HL-60 (cell line): Measurements from ENCODE around the gene PIK3CG.
A peak's percentile ranks its signal among the peaks of the same experiment; 100 is the strongest.

Source experiments
- DNase-seq, 2 experiments: peaks; one replicate each; pipeline ENCODE4 v3.0.0-alpha.2; 2010 to 2020; ENCODE audit warnings: low read depth in 1 of 2, low spot score in 1 of 2
- H3K27ac ChIP-seq: fragments of 250-450 bp; sonication (Bioruptor Pico); replicated peaks from 2 replicates; pipeline ENCODE4 v1.5.1; 2020; ENCODE audit warnings: mild to moderate bottlenecking, moderate library complexity
- H3K27me3 ChIP-seq: fragments of 250-450 bp; sonication (Bioruptor Pico); 2 replicates; pipeline ENCODE4 v1.5.1; 2021; ENCODE audit warnings: mild to moderate bottlenecking, moderate library complexity; ENCODE audit not compliant: insufficient read depth, poor library complexity, severe bottlenecking
- H3K4me3 ChIP-seq: replicated peaks from 2 replicates; pipeline ENCODE4 v1.5.1; 2011; ENCODE audit warnings: mild to moderate bottlenecking, control low read depth, low read length; ENCODE audit not compliant: insufficient read depth
- CTCF ChIP-seq: IDR thresholded peaks from one replicate; pipeline ENCODE4 v1.5.1; 2011; ENCODE audit warnings: low read length, control low read depth, inconsistent platforms; ENCODE audit not compliant: insufficient read depth
- GABPA ChIP-seq: IDR thresholded peaks from 2 replicates; pipeline ENCODE4 v1.6.1; 2012; ENCODE audit warnings: low read depth
- POLR2AphosphoS5 ChIP-seq: IDR thresholded peaks from 2 replicates; pipeline ENCODE4 v1.6.1; 2012; ENCODE audit warnings: low read depth
- REST ChIP-seq: IDR thresholded peaks from 2 replicates; pipeline ENCODE4 v1.6.1; 2012; ENCODE audit warnings: low read depth; ENCODE audit not compliant: insufficient replicate concordance
- SPI1 ChIP-seq: IDR thresholded peaks from 2 replicates; pipeline ENCODE4 v1.6.1; 2012; ENCODE audit warnings: low read depth, mild to moderate bottlenecking, borderline replicate concordance

Gene PIK3CG

GRCh38 chr7:106872763-106873162, 7.7 kb downstream of the PIK3CG start:
- H3K27me3 ChIP-seq: no peaks in the 10 kb centered on the region
- H3K4me3 ChIP-seq: no peak overlapping the region
- TF ChIP-seq GABPA (no peak), CTCF (no peak), POLR2AphosphoS5 (no peak), SPI1 (no peak), REST (no peak)
- no peak overlapping the region for H3K27ac ChIP-seq
- no peak for DNase-seq

- H3K27ac ChIP-seq: no peak overlapping the region
- no peak overlapping the region for H3K4me3 ChIP-seq
- TF ChIP-seq POLR2AphosphoS5: no peak
- TF ChIP-seq GABPA: no peak
- no peak for TF ChIP-seq CTCF
- peak; percentile 22; the same call in 1 of the 2 replicates for TF ChIP-seq SPI1
- DNase-seq: no peak
- no peaks in the 10 kb centered on the region for H3K27me3 ChIP-seq
Observed at GRCh38 chr7:106874076-106874475, 9.0 kb downstream of the PIK3CG start.

- TF ChIP-seq POLR2AphosphoS5 (no peak), CTCF (no peak), GABPA (no peak), REST (no peak), SPI1 (no peak)
- Histone ChIP-seq H3K27me3 (no peaks in the 10 kb centered on the region), H3K27ac (no peak overlapping the region), H3K4me3 (no peak overlapping the region)
- no peak for DNase-seq
Observed at GRCh38 chr7:106875508-106875907, 10.4 kb downstream of the PIK3CG start.
